Esophagus (tissue), 2 donors: Measurements from ENCODE around the gene PLIN3. TPM values are rescaled to one million over a fixed set of nuclear protein-coding genes. Genes with fewer than 3 reads are reported as not detected.
"Not testable (repeated sequence)": the region's sequence is repeated elsewhere in the genome, so short reads cannot be mapped to it uniquely, and the experiment has no call there.

Experiments used
- H3K27ac ChIP-seq, 2 donors: one replicate each; pipeline ENCODE4 v1.5.1; 2013; ENCODE audit warnings: low read depth in 2 of 2, mild to moderate bottlenecking in 2 of 2, inconsistent platforms in 1 of 2, low read length in 1 of 2, moderate library complexity in 1 of 2
- H3K27me3 ChIP-seq, 2 donors: one replicate each; pipeline ENCODE4 v1.6.1; 2013; ENCODE audit warnings: low read length in 2 of 2, control low read depth in 1 of 2, mild to moderate bottlenecking in 1 of 2; ENCODE audit not compliant: insufficient read depth in 2 of 2, control insufficient read depth in 1 of 2
- H3K36me3 ChIP-seq, 2 donors: one replicate each; pipeline ENCODE4 v1.6.1; 2013; ENCODE audit warnings: low read length in 1 of 2; ENCODE audit not compliant: control insufficient read depth in 2 of 2, insufficient read depth in 2 of 2
- H3K4me1 ChIP-seq, 2 donors: one replicate each; pipeline ENCODE4 v1.6.1; 2013; ENCODE audit warnings: low read length in 1 of 2; ENCODE audit not compliant: control insufficient read depth in 2 of 2, insufficient read depth in 2 of 2
- H3K4me3 ChIP-seq, 2 donors: one replicate each; pipeline ENCODE4 v1.5.1; 2013; ENCODE audit warnings: low read length in 2 of 2, mild to moderate bottlenecking in 2 of 2, low read depth in 1 of 2, moderate library complexity in 1 of 2
- H3K9me3 ChIP-seq, 2 donors: one replicate each; pipeline ENCODE4 v1.6.1; 2013; ENCODE audit warnings: mild to moderate bottlenecking in 2 of 2, low read depth in 1 of 2, low read length in 1 of 2, moderate library complexity in 1 of 2; ENCODE audit not compliant: control insufficient read depth in 2 of 2, insufficient read depth in 1 of 2
- WGBS, 2 donors: extraction: QIAGEN DNeasy Blood & Tissue Kit; methylation state at CpG; one replicate each; pipeline ENCODE4 v1.1.7; 2013; 5-methylcytosine and 5-hydroxymethylcytosine counted together
- polyA plus RNA-seq, 2 donors: library from polyadenylated mRNA; stranded (reverse); fragments of 200-250 nt; gene quantifications; one replicate each; pipeline ENCODE4 v1.2.3, GENCODE V29; 2013
- donor health status: healthy with polysubstance abuse.
- donor health status: Bipolar disorder and iron deficiency.

Gene PLIN3
- polyA plus RNA-seq, 2 donors: 96.5 to 142 TPM

- no peak overlapping the region for H3K27ac ChIP-seq
- no peak overlapping the region for H3K4me3 ChIP-seq
- H3K36me3 ChIP-seq: no peaks in the 10 kb centered on the region
- H3K27me3 ChIP-seq: no peaks in the 10 kb centered on the region
- peaks cover 0 to 6% of the 10 kb centered on the region in 2 donors for H3K4me1 ChIP-seq
- 72 to 84% methylated on average over 5 of the region's 5 CpGs for WGBS, 2 donors
- H3K9me3 ChIP-seq: no peaks in the 10 kb centered on the region
Measured at GRCh38 chr19:4832776-4833175, 34.7 kb downstream of the PLIN3 start.

GRCh38 chr19:4831979-4832340, 35.5 kb downstream of the PLIN3 start:
- not testable (repeated sequence) for H3K9me3 ChIP-seq, H3K27me3 ChIP-seq, H3K36me3 ChIP-seq, H3K4me1 ChIP-seq
- Histone ChIP-seq H3K27ac (peak overlapping the region; percentile 84 to 89), H3K4me3 (peak overlapping the region; percentile 66 to 74)
- WGBS, 2 donors: 21 to 33% methylated on average over 9 of the region's 9 CpGs

DNA sequence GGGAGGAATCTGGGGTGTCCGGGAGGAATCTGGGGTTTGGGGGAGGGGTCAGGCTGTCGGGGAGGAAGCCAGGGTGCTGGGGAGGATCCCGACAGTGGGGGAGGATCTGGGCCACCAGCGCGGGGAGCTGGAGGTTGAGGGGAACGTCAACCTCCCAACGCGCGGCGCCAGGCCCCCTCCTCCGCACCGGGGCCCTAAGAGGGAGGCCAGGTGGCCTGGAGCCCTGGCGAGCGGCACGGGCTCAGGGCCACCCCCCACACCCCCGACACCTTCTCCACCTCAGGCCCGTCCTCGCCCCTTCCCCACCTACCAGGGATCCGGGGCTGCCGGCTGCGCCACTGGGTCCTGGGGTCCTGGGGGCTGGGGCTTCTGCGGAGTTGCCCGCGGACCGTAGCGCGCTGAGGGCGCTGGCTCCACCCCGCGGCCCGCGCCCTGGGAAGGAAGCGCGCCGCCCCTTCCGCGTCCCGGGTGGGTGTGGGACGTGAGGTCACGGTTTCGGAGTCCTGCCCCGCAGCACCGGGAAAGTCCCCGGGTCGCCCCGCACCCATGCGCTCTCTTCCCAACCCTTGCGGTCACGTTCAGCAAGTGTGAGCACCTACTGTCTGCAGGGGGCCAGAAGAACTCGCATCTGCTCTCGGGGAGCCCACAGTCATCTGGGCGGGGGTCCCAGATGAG, 36.0 kb downstream of the PLIN3 start, which contains the start of gene TICAM1:
Gene TICAM1, minus strand, starts transcription at position 409 of the 675 bp plus-strand sequence. CDS start 13,335 bp downstream, outside the sequence.
- Histone ChIP-seq H3K4me1 (peaks cover 0 to 6% of the 10 kb centered on the region in 2 donors), H3K27ac (peak within 1 kb of the TSS; percentile 84 to 89), H3K27me3 (no peaks in the 10 kb centered on the region), H3K36me3 (no peaks in the 10 kb centered on the region), H3K4me3 (peak within 1 kb of the TSS; percentile 66 to 74), H3K9me3 (no peaks in the 10 kb centered on the region)
- 0 to 1% methylated on average over 35 to 52 of the region's 52 CpGs for WGBS, 2 donors

- Histone ChIP-seq H3K27me3 (no peaks in the 10 kb centered on the region), H3K27ac (peak overlapping the region; percentile 84 to 89), H3K4me3 (peak overlapping the region; percentile 66 to 74), H3K36me3 (no peaks in the 10 kb centered on the region), H3K9me3 (no peaks in the 10 kb centered on the region), H3K4me1 (peaks cover 0 to 6% of the 10 kb centered on the region in 2 donors)
- 38 to 46% methylated on average over 6 of the region's 6 CpGs for WGBS, 2 donors
Measured at GRCh38 chr19:4830768-4831265, 36.6 kb downstream of the PLIN3 start.

DNA sequence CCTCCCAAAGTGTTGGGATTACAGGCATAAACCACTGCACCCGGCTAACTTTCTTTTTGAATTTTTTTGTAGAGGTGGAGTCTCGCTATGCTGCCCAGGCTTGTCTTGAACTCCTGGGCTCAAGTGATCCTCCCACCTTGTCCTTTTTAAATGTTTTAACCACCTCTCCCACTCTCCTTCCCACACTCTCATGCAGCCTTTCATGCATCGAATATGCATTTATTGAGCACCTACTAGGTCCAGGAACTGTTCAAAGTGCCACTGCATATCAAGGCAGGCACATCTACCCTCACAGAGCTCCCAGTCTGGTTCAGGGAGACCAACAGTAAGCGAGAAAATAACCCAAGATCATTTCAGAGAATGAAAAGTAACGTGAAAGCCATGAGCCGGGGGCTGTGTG, 37.1 kb downstream of the PLIN3 start:
- H3K4me1 ChIP-seq: peaks cover 0 to 6% of the 10 kb centered on the region in 2 donors
- H3K36me3 ChIP-seq: no peaks in the 10 kb centered on the region
- 63 to 74% methylated on average over 6 of the region's 6 CpGs for WGBS, 2 donors
- H3K27me3 ChIP-seq: no peaks in the 10 kb centered on the region
- peak overlapping the region; percentile 84 to 89 for H3K27ac ChIP-seq
- peak overlapping the region; percentile 66 to 74 for H3K4me3 ChIP-seq
- H3K9me3 ChIP-seq: no peaks in the 10 kb centered on the region

GRCh38 chr19:4829001-4829712, 38.3 kb downstream of the PLIN3 start:
- no peaks in the 10 kb centered on the region for H3K9me3 ChIP-seq
- no peaks in the 10 kb centered on the region for H3K27me3 ChIP-seq
- H3K4me1 ChIP-seq: peaks cover 0 to 6% of the 10 kb centered on the region in 2 donors
- 43 to 56% methylated on average over 16 of the region's 16 CpGs for WGBS, 2 donors
- no peaks in the 10 kb centered on the region for H3K36me3 ChIP-seq
- H3K27ac ChIP-seq: peak overlapping the region in 1 of 2 donors; percentile 55
- H3K4me3 ChIP-seq: peak overlapping the region; percentile 15 to 49

GRCh38 chr19:4823577-4823976, 43.9 kb downstream of the PLIN3 start:
- 84 to 97% methylated on average over 6 of the region's 6 CpGs for WGBS, 2 donors
- no peaks in the 10 kb centered on the region for H3K27me3 ChIP-seq
- H3K36me3 ChIP-seq: peaks cover 0 to 5% of the 10 kb centered on the region in 2 donors
- H3K4me3 ChIP-seq: no peak overlapping the region
- no peak overlapping the region for H3K27ac ChIP-seq
- no peaks in the 10 kb centered on the region for H3K9me3 ChIP-seq
- no peaks in the 10 kb centered on the region for H3K4me1 ChIP-seq

GRCh38 chr19:4822354-4822753, 45.1 kb downstream of the PLIN3 start:
- peaks cover 5 to 16% of the 10 kb centered on the region in 2 donors for H3K36me3 ChIP-seq
- not testable (repeated sequence) for H3K27ac ChIP-seq, H3K9me3 ChIP-seq, H3K27me3 ChIP-seq, H3K4me1 ChIP-seq, H3K4me3 ChIP-seq
- 97% methylated on average over 7 of the region's 7 CpGs for WGBS, 2 donors

GRCh38 chr19:4821265-4821664, 46.2 kb downstream of the PLIN3 start:
- H3K27me3 ChIP-seq: no peaks in the 10 kb centered on the region
- no peak overlapping the region for H3K4me3 ChIP-seq

More at GRCh38 chr19:4821265-4821664, 46.2 kb downstream of the PLIN3 start:
- Histone ChIP-seq H3K27ac (no peak overlapping the region), H3K4me1 (peaks cover 0 to 2% of the 10 kb centered on the region in 2 donors), H3K9me3 (no peaks in the 10 kb centered on the region), H3K36me3 (peaks cover 11 to 23% of the 10 kb centered on the region in 2 donors)
- WGBS, 2 donors: 81 to 94% methylated on average over 4 of the region's 4 CpGs
